Neuronal stem cell (in vitro differentiated cells): ENCODE measurements around the gene CCDC187.

Experiments
- DNase-seq: peaks from one replicate; pipeline ENCODE4 v3.0.0-alpha.2; 2013; ENCODE audit warnings: low spot score
- H2AFZ ChIP-seq: one replicate; pipeline ENCODE4 v1.6.1; 2013; ENCODE audit warnings: mild to moderate bottlenecking, low read length, inconsistent platforms
- H2AK5ac ChIP-seq: 2 replicates; pipeline ENCODE4 v1.6.1; 2013; ENCODE audit warnings: low read depth, mild to moderate bottlenecking, inconsistent platforms, low read length, moderate library complexity, mixed read lengths
- H2BK120ac ChIP-seq: 2 replicates; pipeline ENCODE4 v1.6.1; 2013; ENCODE audit warnings: low read depth, mild to moderate bottlenecking, inconsistent platforms, low read length, moderate library complexity, mixed read lengths
- H2BK12ac ChIP-seq: one replicate; pipeline ENCODE4 v1.6.1; 2013; ENCODE audit warnings: low read length, inconsistent platforms
- H2BK15ac ChIP-seq: 2 replicates; pipeline ENCODE4 v1.6.1; 2013; ENCODE audit warnings: mild to moderate bottlenecking, low read length, inconsistent platforms, mixed read lengths
- H2BK5ac ChIP-seq: one replicate; pipeline ENCODE4 v1.6.1; 2013; ENCODE audit warnings: inconsistent platforms, mild to moderate bottlenecking, low read length, moderate library complexity
- H3K14ac ChIP-seq: one replicate; pipeline ENCODE4 v1.6.1; 2013; ENCODE audit warnings: low read length, inconsistent platforms
- H3K18ac ChIP-seq: 2 replicates; pipeline ENCODE4 v1.6.1; 2013; ENCODE audit warnings: low read length, inconsistent platforms
- H3K23ac ChIP-seq: 2 replicates; pipeline ENCODE4 v1.6.1; 2013; ENCODE audit warnings: low read depth, mild to moderate bottlenecking, mixed read lengths, low read length, inconsistent platforms; ENCODE audit not compliant: poor library complexity
- H3K27ac ChIP-seq: replicated peaks from 3 replicates; pipeline ENCODE4 v1.5.1; 2013; ENCODE audit warnings: low read length, inconsistent platforms
- H3K27me3 ChIP-seq, 3 experiments: 2 replicates each; pipeline ENCODE4 v1.6.1; 2013; ENCODE audit warnings: low read length in 3 of 3, mild to moderate bottlenecking in 2 of 3, inconsistent platforms in 1 of 3, low read depth in 1 of 3, mixed read lengths in 1 of 3, moderate library complexity in 1 of 3; ENCODE audit not compliant: control insufficient read depth in 3 of 3, insufficient read depth in 3 of 3
- H3K36me3 ChIP-seq, 2 donors: replicated peaks in 1 of 2; 2 replicates each; pipeline ENCODE4 v1.6.1; 2013; ENCODE audit warnings: low read length in 2 of 2; ENCODE audit not compliant: control insufficient read depth in 2 of 2, insufficient read depth in 2 of 2
- H3K4ac ChIP-seq: 2 replicates; pipeline ENCODE4 v1.6.1; 2013; ENCODE audit warnings: inconsistent platforms, mild to moderate bottlenecking, low read length, moderate library complexity
- H3K4me1 ChIP-seq, 2 donors: 1 replicate in 1 of 2; 2 replicates in 1 of 2; pipeline ENCODE4 v1.6.1; 2013; ENCODE audit warnings: low read length in 2 of 2, low read depth in 1 of 2; ENCODE audit not compliant: control insufficient read depth in 2 of 2, insufficient read depth in 1 of 2
- H3K4me2 ChIP-seq: one replicate; pipeline ENCODE4 v1.6.1; 2013; ENCODE audit warnings: mild to moderate bottlenecking, low read length, inconsistent platforms; ENCODE audit not compliant: insufficient read depth, poor library complexity, severe bottlenecking
- H3K4me3 ChIP-seq, 2 donors: 2 replicates each; pipeline ENCODE4 v1.5.1; 2013; ENCODE audit warnings: low read length in 2 of 2, mild to moderate bottlenecking in 2 of 2, inconsistent platforms in 1 of 2, moderate library complexity in 1 of 2
- H3K79me1 ChIP-seq: one replicate; pipeline ENCODE4 v1.6.1; 2013; ENCODE audit warnings: low read depth, mild to moderate bottlenecking, inconsistent platforms, low read length, moderate library complexity
- H3K9ac ChIP-seq: one replicate; pipeline ENCODE4 v1.6.1; 2013; ENCODE audit warnings: mild to moderate bottlenecking, low read depth, low read length, inconsistent platforms; ENCODE audit not compliant: poor library complexity
- H3K9me3 ChIP-seq, 2 donors: replicated peaks in 1 of 2; 2 replicates each; pipeline versions ENCODE3 to v1.6.1; 2013; ENCODE audit warnings: low read length in 2 of 2, mild to moderate bottlenecking in 2 of 2, inconsistent platforms in 1 of 2, low read depth in 1 of 2, mixed read lengths in 1 of 2, moderate library complexity in 1 of 2; ENCODE audit not compliant: control insufficient read depth in 2 of 2, insufficient read depth in 1 of 2
- H4K8ac ChIP-seq: one replicate; pipeline ENCODE4 v1.6.1; 2013; ENCODE audit warnings: low read depth, mild to moderate bottlenecking, inconsistent platforms, low read length, moderate library complexity
- H4K91ac ChIP-seq: one replicate; pipeline ENCODE4 v1.6.1; 2013; ENCODE audit warnings: low read length, low read depth, mild to moderate bottlenecking, inconsistent platforms; ENCODE audit not compliant: poor library complexity
- WGBS, 2 donors: extraction: QIAGEN DNeasy Blood & Tissue Kit; methylation state at CpG; one replicate each; pipeline ENCODE4 v1.1.7; 2013; ENCODE audit warnings: missing lambda C conversion rate in 2 of 2, mixed read lengths in 1 of 2; ENCODE audit not compliant: insufficient read length in 2 of 2, insufficient replicate concordance in 1 of 2; ENCODE audit errors: extremely low coverage in 2 of 2; 5-methylcytosine and 5-hydroxymethylcytosine counted together

The CCDC187 gene

DNA sequence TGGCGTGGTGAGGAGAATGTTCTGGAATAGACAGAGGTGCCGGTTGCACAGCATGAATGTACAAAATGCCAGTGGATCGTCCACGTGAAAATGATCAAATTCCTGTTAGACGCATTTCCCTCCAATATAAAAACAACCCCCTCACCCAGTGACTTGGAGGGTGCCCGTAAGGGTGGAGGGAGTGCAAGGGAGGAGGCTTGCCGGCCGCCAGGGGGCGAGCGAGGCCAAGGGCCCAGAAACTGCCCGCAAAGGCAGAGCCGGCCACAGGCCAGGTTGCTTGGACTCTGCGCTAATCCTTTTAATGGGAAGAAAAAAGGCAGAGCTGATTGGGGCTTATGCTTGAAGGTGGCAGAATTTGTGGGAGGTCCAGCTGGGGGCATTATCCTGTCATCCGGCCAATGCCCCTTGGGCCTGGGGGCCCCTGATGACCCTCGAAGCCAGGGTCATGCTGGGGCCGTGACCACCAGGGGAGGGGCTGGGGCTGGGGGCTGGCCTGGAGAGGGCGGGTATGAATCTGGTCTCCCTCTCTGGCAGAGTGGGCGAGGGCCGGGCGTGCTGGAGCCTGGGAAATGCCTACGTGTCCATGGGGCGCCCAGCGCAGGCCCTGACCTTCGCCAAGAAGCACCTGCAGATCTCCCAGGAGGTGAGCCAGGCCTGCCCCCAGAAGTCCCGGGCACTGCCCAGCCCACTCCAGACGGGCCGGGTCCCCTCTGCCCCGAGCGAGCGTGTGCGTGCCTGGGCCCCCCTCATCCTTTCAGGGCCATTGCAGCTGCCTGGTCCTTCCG, 35.5 kb upstream of the CCDC187 start:
- H3K36me3 ChIP-seq, result peaks cover 34 to 78% of the 10 kb centered on the region in 2 donors
- WGBS, 2 donors, result no CpG with 5 or more reads among the region's 32 CpGs

GRCh38 chr9:136338511-136338910, 34.6 kb upstream of the CCDC187 start:
- no peak overlapping the region for H2AFZ ChIP-seq
- no peak overlapping the region for H4K8ac ChIP-seq
- H3K4me1 ChIP-seq, result peaks cover 0 to 14% of the 10 kb centered on the region in 2 donors
- no peak overlapping the region for H3K14ac ChIP-seq
- H3K4me2 ChIP-seq, result no peak overlapping the region
- H3K27ac ChIP-seq, result no peak overlapping the region
- no peak overlapping the region for H2BK5ac ChIP-seq
- H3K36me3 ChIP-seq, result peaks cover 30 to 74% of the 10 kb centered on the region in 2 donors
- H3K4me3 ChIP-seq, result no peak overlapping the region
- no peak overlapping the region for H4K91ac ChIP-seq
- no peak overlapping the region for H2BK15ac ChIP-seq
- no peaks in the 10 kb centered on the region for H3K27me3 ChIP-seq
- H3K9ac ChIP-seq, result no peak overlapping the region
- no peak for DNase-seq
- no peaks in the 10 kb centered on the region for H3K9me3 ChIP-seq
- no CpG with 5 or more reads among the region's 25 CpGs for WGBS, 2 donors
- H2BK120ac ChIP-seq, result no peak overlapping the region
- H2BK12ac ChIP-seq, result peak overlapping the region; percentile 46
- H2AK5ac ChIP-seq, result no peak overlapping the region
- no peak overlapping the region for H3K4ac ChIP-seq
- H3K23ac ChIP-seq, result peak overlapping the region; percentile 65
- no peak overlapping the region for H3K18ac ChIP-seq
- peaks cover 20% of the 10 kb centered on the region for H3K79me1 ChIP-seq

More for the DNA sequence above, 35.5 kb upstream of the CCDC187 start:
- H3K18ac ChIP-seq, result peak overlapping the region; percentile 28
- H3K4ac ChIP-seq, result no peak overlapping the region
- H2AK5ac ChIP-seq, result peak overlapping the region; percentile 75
- no peak overlapping the region for H3K23ac ChIP-seq
- peak overlapping the region; percentile 53 for H2BK5ac ChIP-seq
- no peaks in the 10 kb centered on the region for H3K27me3 ChIP-seq
- H3K4me3 ChIP-seq, result no peak overlapping the region
- H3K79me1 ChIP-seq, result peaks cover 20% of the 10 kb centered on the region
- no peak overlapping the region for H2AFZ ChIP-seq
- H3K9me3 ChIP-seq, result no peaks in the 10 kb centered on the region
- H2BK120ac ChIP-seq, result peak overlapping the region; percentile 31
- no peak overlapping the region for H2BK15ac ChIP-seq
- peak overlapping the region; percentile 44 for H3K9ac ChIP-seq
- peak; percentile 68 for DNase-seq
- peak overlapping the region; percentile 51 for H3K27ac ChIP-seq
- H3K4me2 ChIP-seq, result no peak overlapping the region
- H4K8ac ChIP-seq, result no peak overlapping the region
- peaks cover 0 to 16% of the 10 kb centered on the region in 2 donors for H3K4me1 ChIP-seq
- peak overlapping the region; percentile 10 for H2BK12ac ChIP-seq
- no peak overlapping the region for H3K14ac ChIP-seq
- no peak overlapping the region for H4K91ac ChIP-seq

GRCh38 chr9:136337416-136338395, 33.8 kb upstream of the CCDC187 start:
- H3K18ac ChIP-seq, result no peak overlapping the region
- no peak overlapping the region for H3K4me3 ChIP-seq
- H3K4ac ChIP-seq, result no peak overlapping the region
- no peak overlapping the region for H3K4me2 ChIP-seq
- H3K4me1 ChIP-seq, result peaks cover 0 to 7% of the 10 kb centered on the region in 2 donors
- H2BK5ac ChIP-seq, result no peak overlapping the region
- H3K27me3 ChIP-seq, result no peaks in the 10 kb centered on the region
- H2BK12ac ChIP-seq, result no peak overlapping the region
- H4K91ac ChIP-seq, result no peak overlapping the region
- no peak overlapping the region for H2BK15ac ChIP-seq
- no peak overlapping the region for H2BK120ac ChIP-seq
- H3K9ac ChIP-seq, result no peak overlapping the region
- H2AK5ac ChIP-seq, result no peak overlapping the region
- H3K79me1 ChIP-seq, result peaks cover 22% of the 10 kb centered on the region
- no peak overlapping the region for H4K8ac ChIP-seq
- peaks cover 28 to 68% of the 10 kb centered on the region in 2 donors for H3K36me3 ChIP-seq
- DNase-seq, result no peak
- no peak overlapping the region for H2AFZ ChIP-seq
- no peak overlapping the region for H3K14ac ChIP-seq
- no peak overlapping the region for H3K27ac ChIP-seq
- H3K9me3 ChIP-seq, result no peaks in the 10 kb centered on the region
- peak overlapping the region; percentile 65 for H3K23ac ChIP-seq
- no CpG with 5 or more reads among the region's 43 CpGs for WGBS, 2 donors

GRCh38 chr9:136336881-136337280, 33.0 kb upstream of the CCDC187 start:
- H3K36me3 ChIP-seq, result peaks cover 31 to 73% of the 10 kb centered on the region in 2 donors
- H3K18ac ChIP-seq, result no peak overlapping the region
- H2AK5ac ChIP-seq, result no peak overlapping the region
- no peaks in the 10 kb centered on the region for H3K27me3 ChIP-seq
- no peak overlapping the region for H3K4me3 ChIP-seq
- H2BK120ac ChIP-seq, result no peak overlapping the region
- no peak overlapping the region for H3K14ac ChIP-seq
- H2BK5ac ChIP-seq, result no peak overlapping the region
- H2BK15ac ChIP-seq, result no peak overlapping the region
- H4K8ac ChIP-seq, result no peak overlapping the region
- no peak overlapping the region for H2BK12ac ChIP-seq
- no peak for DNase-seq
- no peak overlapping the region for H3K27ac ChIP-seq
- peak overlapping the region; percentile 44 for H3K9ac ChIP-seq
- no CpG with 5 or more reads among the region's 23 CpGs for WGBS, 2 donors
- H2AFZ ChIP-seq, result no peak overlapping the region
- H3K23ac ChIP-seq, result no peak overlapping the region
- no peak overlapping the region for H4K91ac ChIP-seq
- H3K9me3 ChIP-seq, result no peaks in the 10 kb centered on the region
- H3K4me1 ChIP-seq, result peaks cover 0 to 2% of the 10 kb centered on the region in 2 donors
- H3K79me1 ChIP-seq, result peaks cover 27% of the 10 kb centered on the region
- H3K4me2 ChIP-seq, result no peak overlapping the region
- no peak overlapping the region for H3K4ac ChIP-seq
